COR-L47 (cell line): Measurements from ENCODE around the gene CUL3.
A peak's percentile ranks its signal among the peaks of the same experiment; 100 is the strongest.
"Not testable (repeated sequence)": the region's sequence is repeated elsewhere in the genome, so short reads cannot be mapped to it uniquely, and the experiment has no call there.

Experiments
- DNase-seq: peaks from one replicate; lab custom pipeline; 2025; lab: John Stamatoyannopoulos, UW

Gene CUL3

GRCh38 chr2:224585211-224586088 lies at the start of gene CUL3:
CUL3 (minus strand) TSS chr2:224585363; CDS start chr2:224585009, 354 bp downstream.
- DNase-seq, result peak; percentile 98

DNA sequence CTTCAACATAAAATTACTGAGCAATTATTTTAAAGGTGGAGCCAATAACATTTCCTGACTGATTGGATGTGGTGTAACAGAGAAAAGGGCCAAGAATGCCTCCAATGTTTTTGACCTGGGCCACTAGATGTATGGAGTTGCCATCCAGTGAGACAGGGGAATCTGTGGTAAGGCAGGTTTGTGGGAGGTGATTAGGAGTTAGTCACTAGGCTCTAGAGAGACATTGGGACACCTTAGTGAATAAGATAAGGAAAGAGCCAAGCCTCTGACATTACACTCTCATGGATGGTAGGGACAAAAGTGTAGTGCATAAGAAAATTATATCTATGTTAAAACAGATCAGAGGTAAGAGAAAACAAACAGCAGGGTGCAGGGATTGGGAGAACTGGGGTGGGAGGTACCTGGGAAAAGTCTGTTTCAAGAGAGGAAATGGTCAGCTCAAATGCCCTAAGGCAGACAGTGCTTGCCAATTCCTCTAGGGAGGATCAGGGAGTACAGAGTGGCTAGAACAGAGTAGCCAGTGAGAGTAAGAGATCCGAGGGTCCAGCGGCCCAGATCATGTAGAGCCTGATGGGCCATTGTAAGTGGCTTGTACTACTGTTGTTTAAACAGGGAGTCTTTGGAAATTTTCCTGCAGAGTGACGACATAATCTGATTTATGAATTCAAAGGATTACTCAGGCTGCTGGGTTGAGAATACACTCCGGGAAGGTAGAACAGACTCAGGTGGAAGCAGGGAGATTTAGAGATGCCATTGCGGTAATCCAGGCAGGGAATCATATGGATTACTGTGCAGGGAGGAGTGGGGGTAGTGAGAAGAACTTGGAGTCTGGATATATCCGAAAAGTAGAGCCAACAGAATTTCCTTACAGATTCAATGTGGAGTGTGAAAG lies 45.7 kb upstream of the CUL3 start:
- no peak for DNase-seq

GRCh38 chr2:224628416-224628815 lies 43.3 kb upstream of the CUL3 start:
- no peak for DNase-seq

- no peak for DNase-seq
These were observed 41.6 kb upstream of the CUL3 start for GRCh38 chr2:224626735-224627134.

GRCh38 chr2:224613543-224614286 lies 28.6 kb upstream of the CUL3 start:
- no peak for DNase-seq

DNA sequence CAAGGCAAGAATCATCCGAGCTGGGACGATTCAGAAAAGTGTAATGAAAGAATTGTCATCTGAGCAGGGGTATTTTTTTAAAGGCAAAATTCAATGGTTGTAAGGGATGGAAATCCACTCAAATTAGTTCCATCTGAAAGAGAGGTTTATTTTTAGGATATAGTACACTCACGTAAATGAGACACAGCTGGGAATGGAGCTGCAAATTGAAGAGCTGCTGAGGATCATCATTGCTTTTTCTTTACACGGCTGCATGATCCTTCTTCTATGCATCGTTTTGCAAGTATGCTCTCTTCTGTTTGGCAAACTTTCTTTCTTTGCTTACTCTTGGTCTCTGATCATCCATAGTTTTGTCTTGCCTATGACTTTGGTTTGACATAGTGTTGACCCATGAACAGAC lies 27.4 kb upstream of the CUL3 start:
- DNase-seq, result no peak

DNA sequence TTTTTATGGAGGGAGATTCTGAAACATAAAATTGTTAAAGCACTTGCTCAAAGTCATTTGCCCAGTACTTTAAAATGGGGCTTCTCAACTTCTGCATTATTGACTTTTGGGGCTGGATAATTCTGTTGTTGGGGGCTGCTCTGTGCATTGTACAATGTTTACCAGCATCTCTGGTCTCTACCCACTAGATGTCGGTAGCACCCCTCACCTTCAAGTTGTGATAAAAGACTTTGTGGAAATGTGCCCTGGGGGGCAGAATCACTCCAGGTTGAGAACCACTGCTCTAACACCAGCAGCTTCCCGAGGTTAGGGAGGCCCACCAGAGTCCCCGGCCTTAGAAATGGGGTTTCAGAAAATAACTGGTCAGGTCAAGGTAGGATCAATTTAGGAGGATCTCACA lies 26.8 kb upstream of the CUL3 start:
- peak; percentile 0 for DNase-seq

GRCh38 chr2:224608104-224608503 lies 22.9 kb upstream of the CUL3 start:
- no peak for DNase-seq

GRCh38 chr2:224603746-224604500 lies 18.8 kb upstream of the CUL3 start:
- not testable (repeated sequence) for DNase-seq

DNA sequence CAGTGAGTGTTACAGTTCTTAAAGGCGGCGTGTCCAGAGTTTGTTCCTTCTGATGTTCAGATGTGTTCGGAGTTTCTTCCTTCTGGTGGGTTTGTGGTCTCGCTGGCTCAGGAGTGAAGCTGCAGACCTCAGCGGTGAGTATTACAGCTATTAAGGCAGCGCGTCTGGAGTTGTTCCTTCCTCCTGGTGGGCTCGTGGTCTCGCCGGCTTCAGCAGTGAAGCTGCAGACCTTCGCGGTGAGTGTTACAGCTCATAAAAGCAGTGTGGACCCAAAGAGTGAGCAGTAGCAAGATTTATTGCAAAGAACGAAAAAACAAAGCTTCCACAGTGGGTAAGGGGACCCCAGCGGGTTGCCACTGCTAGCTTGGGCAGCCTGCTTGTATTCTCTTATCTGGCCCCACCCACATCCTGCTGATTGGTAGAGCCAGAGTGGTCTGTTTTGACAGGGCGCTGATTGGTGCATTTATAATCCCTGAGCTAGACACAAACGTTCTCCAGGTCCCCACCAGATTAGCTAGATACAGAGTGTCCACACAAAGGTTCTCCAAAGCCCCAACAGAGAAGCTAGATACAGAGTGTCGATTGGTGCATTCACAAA lies 17.7 kb upstream of the CUL3 start:
- not testable (repeated sequence) for DNase-seq

GRCh38 chr2:224601923-224602322 lies 16.8 kb upstream of the CUL3 start:
- DNase-seq, result no peak

DNA sequence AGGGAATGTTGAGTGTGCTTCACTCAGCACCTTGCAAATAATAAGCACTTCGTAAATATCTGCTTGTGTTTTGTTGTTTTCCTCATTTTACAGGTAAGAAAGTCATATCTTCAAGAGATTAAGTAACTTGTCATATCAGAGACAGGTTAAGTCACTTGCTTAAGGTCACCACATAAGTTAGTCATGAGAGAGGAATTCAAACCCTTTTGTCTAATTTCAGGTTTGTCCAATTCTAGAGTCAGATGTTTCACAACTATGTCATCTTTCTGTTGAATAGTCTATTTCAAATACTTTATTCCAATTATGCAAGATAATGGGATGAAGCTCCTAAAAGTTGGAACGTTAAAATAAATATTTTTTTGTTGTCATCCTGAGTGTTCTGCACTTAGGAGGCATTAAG lies 13.5 kb upstream of the CUL3 start:
- DNase-seq, result no peak

DNA sequence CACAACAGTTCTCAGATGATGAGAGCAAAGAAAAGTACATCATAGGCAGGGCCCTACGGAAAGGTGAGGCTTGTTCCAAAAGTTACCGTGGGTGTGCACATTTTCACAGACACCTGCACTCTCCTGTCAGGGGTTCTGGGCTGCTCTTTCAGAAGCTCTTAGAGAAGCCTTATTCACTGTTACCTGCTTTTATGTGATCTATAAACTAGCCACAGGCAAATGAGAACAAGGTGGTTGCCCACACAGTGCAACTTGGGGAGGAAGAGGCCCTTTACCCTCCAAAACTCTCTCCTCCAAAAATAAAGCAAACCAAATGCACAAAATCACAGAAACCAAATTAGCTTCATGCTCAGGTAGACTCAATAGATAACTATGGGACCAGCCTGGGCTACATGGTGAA lies 11.1 kb upstream of the CUL3 start:
- no peak for DNase-seq

- DNase-seq, result no peak
These were observed 10.4 kb upstream of the CUL3 start for GRCh38 chr2:224595518-224595917.

DNA sequence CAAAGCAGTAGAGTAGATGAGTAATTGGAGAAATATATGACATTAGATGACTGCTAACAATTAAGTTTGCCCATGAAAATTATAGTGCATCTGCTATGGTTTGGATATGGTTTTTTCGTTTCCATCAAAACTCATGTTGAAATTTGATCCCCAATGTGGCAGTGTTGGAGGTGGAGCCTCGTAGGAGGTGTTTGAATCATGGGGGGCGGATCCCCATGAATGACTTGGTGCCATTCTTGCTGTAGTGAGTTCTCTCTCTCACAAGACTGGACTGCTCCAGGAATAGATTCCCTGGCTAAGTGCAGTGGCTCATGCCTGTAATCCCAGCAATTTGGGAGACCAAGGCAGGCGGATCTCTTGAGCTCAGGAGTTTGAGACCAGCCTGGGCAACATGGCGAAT lies 9.7 kb upstream of the CUL3 start:
- DNase-seq, result no peak

DNA sequence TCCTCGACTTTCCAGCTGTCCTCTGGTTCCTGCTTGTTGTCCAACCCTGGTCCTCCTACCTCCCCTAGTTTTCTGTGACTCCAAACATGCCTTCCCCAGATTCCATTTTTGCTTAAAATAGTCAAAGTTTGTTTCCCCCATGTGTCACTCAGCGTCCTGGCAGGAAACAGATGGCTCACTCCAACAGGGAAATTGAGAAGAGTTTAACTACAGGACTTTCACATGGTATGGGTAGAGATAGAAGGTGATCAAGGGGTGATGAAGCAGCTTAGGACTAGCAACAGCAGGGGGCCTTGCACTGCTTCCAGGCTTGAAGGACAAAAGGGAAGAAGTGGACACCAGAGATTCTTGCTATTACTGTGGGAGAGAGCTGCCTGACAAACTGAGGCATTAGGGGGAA lies 6.1 kb upstream of the CUL3 start:
- DNase-seq, result no peak

- no peak for DNase-seq
These were observed 1.0 kb upstream of the CUL3 start for GRCh38 chr2:224586127-224586695.

- peak; percentile 21 for DNase-seq
These were observed 365 bp downstream of the CUL3 start for GRCh38 chr2:224584785-224585210.

DNA sequence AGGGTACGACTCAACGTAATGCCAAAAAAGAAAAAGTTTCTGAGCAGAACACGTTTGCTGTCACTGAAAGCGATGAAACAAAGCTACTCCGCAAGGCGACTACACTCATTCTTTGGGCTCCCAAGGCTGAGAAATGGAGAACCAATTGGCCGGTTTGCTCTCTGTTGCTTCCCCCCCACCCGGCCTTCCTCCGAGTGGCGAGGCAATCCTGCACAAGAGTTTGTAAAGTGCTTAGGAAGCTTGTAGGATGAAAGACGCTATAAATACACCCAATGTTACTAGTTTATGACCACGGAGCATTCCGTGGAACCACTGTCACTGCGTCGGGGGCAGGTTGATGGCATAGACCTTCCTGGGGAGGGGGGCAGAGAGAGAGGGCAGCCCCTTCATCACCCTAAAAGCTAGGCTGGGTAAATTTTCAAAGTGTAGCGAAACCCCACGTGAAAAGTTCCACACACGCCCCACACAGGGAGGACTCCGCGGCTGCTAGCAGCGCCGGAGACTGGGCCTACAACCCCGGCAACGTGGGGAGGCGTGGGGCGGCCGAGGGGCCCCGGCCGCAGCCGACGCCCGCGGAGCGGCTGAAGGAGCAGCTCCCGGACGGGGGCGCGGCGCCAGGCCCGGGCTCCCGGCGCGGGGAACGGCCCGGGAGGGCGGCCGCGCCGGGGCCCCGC lies 915 bp downstream of the CUL3 start:
- DNase-seq, result no peak

- not testable (repeated sequence) for DNase-seq
These were observed 2.1 kb downstream of the CUL3 start for GRCh38 chr2:224583033-224583432.
